Bronchial epithelial cell (primary cell): ENCODE measurements around the gene CSF3. TPM values are rescaled to one million over a fixed set of nuclear protein-coding genes. Genes with fewer than 3 reads are reported as not detected.

Experiments
- total RNA-seq: library from RNA; depleted of rRNA; stranded (reverse); fragments of >200 nt; gene quantifications from 2 replicates; pipeline ENCODE4 v1.2.1, GENCODE V29; 2014

CSF3 gene
- total RNA-seq, 1 donor from 2014 or later, result under 0.01 TPM

Other genes with a start within 250 kb of the CSF3 start
- gene IKZF3, start 151.1 kb upstream of the CSF3 start, total RNA-seq, result under 0.01 TPM in 1 of 2 replicates, not detected in the other
- gene ZPBP2, start 147.2 kb upstream of the CSF3 start, total RNA-seq, result not detected in 2 replicates
- 5.8 and 6.1 TPM in 2 replicates for gene GSDMB, start 96.8 kb upstream of the CSF3 start, total RNA-seq
- 26.6 and 30.7 TPM in 2 replicates for gene ORMDL3, start 87.8 kb upstream of the CSF3 start, total RNA-seq
- not detected in 2 replicates for gene LRRC3C, start 87.7 kb upstream of the CSF3 start, total RNA-seq
- gene GSDMA, start 52.4 kb upstream of the CSF3 start, total RNA-seq, result 0.26 and 0.38 TPM in 2 replicates
- 79.8 and 83.1 TPM in 2 replicates for gene PSMD3, start 34.6 kb upstream of the CSF3 start, total RNA-seq
- gene MED24, start 39.0 kb downstream of the CSF3 start, total RNA-seq, result 23.0 and 25.0 TPM in 2 replicates
- gene THRA, start 47.5 kb downstream of the CSF3 start, total RNA-seq, result 4.2 and 5.8 TPM in 2 replicates
- 0.51 and 0.79 TPM in 2 replicates for gene NR1D1, start 85.1 kb downstream of the CSF3 start, total RNA-seq
- 27.1 and 32.5 TPM in 2 replicates for gene MSL1, start 106.5 kb downstream of the CSF3 start, total RNA-seq
- gene CASC3, start 125.1 kb downstream of the CSF3 start, total RNA-seq, result 14.7 and 15.3 TPM in 2 replicates
- 11.1 and 30.0 TPM in 2 replicates for gene RAPGEFL1, start 162.0 kb downstream of the CSF3 start, total RNA-seq
- gene WIPF2, start 203.9 kb downstream of the CSF3 start, total RNA-seq, result 6.3 and 8.8 TPM in 2 replicates